ENCODE data around the gene POLR2L.

DNA sequence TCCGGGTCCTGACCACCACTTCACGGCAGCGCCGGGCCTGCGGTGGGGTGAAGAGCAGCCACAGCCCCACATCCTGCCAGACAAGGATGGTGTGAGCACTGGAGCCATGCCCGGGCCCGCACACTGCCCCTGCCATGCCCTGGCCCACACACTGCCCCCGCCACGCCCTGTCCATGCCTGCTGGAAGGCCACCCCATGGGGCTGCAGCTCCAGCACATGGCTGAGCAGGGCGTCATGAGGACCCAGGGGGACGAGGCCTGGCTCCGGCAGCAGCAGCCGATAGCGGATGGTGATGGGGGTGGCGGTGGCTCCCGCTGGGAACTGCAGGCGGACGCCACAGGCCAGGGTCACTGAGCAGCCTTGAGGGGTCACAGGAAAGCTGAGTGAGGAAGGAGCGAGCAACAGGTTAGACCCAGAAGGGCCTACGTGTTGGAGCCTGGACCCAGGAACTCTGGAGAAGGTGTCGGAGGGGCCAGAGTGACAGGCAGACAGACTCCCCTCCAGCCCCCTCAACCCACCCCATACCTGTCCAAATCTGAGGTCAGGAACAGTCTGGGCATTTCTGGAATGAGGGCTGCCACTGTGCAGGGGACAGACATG is 40.2 kb downstream of the POLR2L start:
- TF ChIP-seq, protein P1, sequence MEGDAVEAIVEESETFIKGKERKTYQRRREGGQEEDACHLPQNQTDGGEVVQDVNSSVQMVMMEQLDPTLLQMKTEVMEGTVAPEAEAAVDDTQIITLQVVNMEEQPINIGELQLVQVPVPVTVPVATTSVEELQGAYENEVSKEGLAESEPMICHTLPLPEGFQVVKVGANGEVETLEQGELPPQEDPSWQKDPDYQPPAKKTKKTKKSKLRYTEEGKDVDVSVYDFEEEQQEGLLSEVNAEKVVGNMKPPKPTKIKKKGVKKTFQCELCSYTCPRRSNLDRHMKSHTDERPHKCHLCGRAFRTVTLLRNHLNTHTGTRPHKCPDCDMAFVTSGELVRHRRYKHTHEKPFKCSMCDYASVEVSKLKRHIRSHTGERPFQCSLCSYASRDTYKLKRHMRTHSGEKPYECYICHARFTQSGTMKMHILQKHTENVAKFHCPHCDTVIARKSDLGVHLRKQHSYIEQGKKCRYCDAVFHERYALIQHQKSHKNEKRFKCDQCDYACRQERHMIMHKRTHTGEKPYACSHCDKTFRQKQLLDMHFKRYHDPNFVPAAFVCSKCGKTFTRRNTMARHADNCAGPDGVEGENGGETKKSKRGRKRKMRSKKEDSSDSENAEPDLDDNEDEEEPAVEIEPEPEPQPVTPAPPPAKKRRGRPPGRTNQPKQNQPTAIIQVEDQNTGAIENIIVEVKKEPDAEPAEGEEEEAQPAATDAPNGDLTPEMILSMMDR (IDR thresholded peaks at IDR 0.05) = no peak
- TF ChIP-seq POLR2A (IDR thresholded peaks at IDR 0.05) = no peak

All from adrenal gland (tissue), 5 donors.